NK-92 (cell line): ENCODE data around the gene TET2.

Source experiments
- DNase-seq: peaks from one replicate; lab custom pipeline; 2025; ENCODE audit not compliant: unreplicated experiment; lab: John Stamatoyannopoulos, UW

TET2 gene

DNA sequence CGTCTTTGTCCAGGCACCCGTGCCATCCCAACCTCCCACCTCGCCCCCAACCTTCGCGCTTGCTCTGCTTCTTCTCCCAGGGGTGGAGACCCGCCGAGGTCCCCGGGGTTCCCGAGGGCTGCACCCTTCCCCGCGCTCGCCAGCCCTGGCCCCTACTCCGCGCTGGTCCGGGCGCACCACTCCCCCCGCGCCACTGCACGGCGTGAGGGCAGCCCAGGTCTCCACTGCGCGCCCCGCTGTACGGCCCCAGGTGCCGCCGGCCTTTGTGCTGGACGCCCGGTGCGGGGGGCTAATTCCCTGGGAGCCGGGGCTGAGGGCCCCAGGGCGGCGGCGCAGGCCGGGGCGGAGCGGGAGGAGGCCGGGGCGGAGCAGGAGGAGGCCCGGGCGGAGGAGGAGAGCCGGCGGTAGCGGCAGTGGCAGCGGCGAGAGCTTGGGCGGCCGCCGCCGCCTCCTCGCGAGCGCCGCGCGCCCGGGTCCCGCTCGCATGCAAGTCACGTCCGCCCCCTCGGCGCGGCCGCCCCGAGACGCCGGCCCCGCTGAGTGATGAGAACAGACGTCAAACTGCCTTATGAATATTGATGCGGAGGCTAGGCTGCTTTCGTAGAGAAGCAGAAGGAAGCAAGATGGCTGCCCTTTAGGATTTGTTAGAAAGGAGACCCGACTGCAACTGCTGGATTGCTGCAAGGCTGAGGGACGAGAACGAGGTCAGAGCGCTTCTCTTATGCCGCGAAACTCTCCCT is at the start of gene TET2:
TSS of gene TET2 (plus strand) at position 601 of the 740 bp plus-strand sequence. CDS start 87,067 bp downstream, outside the sequence.
- no peak for DNase-seq

GRCh38 chr4:105102016-105102415 is 44.7 kb upstream of the TET2 start:
- no peak for DNase-seq

- DNase-seq, result no peak
These were observed 40.2 kb upstream of the TET2 start for GRCh38 chr4:105106426-105106825.

DNA sequence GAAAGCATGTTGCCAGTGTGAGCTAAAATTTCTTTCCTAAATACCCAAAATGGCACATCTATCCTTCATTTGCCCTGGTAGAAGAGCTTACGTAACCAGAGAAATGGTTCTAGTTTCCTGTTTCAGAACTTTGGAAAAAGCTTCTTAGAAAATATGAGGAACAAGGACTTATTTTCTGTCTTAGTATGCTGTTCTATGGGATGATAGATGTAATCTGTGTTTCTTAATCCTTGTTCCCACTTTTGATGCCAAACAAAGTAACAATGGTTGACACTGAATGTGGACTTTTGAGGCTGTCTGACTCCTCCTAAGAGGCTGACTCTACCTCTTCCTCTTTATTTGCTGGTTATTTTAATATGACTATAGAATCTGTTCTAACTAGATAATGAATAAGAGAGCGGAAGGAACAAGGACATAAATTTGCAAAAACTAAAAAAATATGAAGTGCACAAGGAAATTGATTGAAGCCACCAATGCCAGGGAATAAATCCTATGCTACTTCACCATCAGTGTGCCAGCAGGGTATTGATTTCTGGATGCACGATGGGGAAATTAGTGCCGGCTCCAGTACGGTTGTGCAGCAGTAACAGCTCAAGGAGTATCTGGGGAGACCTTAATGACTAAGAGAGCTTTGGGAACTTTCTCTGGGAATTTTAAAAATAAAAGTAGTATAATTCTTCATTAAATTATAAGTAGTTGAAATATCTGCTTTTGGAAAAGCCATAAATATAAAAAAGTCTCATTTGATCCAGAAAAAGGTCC is 39.4 kb upstream of the TET2 start:
- no peak for DNase-seq

DNA sequence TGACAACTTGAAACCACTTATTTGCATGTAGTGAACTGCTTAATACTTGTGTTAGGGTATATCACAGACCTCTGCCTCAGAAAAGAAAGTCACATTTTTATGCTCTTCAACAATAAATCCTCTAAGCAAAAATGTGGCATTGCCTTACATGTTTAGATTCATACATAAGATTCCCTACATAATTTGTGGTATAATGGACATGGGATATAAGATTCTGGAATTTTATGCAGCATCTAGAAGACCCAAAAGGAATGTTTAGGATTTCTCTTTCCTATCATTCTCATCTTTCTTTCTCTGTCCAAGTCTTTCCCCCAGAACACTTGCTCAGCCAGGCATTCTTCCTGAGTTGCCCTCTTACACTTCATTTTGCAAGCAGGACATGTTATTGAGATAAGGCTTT is 37.7 kb upstream of the TET2 start:
- no peak for DNase-seq

- DNase-seq, result no peak
These were observed 34.4 kb upstream of the TET2 start for GRCh38 chr4:105112274-105112673.

DNA sequence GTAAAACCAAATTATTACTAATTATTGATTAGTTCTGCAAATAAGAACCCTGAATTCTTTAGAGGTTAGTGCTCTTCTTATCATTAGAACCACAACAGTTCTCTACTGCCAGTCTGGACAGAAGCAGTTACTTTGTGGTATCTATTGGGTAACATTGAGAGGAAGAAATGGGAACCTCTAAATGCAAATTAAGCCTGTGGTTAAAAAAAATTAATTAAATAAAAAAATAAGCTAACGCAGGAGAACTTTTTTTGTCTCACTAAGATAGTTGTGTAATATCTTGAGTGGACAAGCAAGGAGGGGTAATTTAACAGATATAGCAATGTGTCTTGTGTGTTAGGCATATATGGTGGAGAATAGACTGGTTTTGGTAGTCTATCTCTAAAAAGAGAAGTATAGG is 32.9 kb upstream of the TET2 start:
- no peak for DNase-seq

- no peak for DNase-seq
These were observed 29.9 kb upstream of the TET2 start for GRCh38 chr4:105116616-105117319.

GRCh38 chr4:105119356-105119755 is 27.3 kb upstream of the TET2 start:
- no peak for DNase-seq

DNA sequence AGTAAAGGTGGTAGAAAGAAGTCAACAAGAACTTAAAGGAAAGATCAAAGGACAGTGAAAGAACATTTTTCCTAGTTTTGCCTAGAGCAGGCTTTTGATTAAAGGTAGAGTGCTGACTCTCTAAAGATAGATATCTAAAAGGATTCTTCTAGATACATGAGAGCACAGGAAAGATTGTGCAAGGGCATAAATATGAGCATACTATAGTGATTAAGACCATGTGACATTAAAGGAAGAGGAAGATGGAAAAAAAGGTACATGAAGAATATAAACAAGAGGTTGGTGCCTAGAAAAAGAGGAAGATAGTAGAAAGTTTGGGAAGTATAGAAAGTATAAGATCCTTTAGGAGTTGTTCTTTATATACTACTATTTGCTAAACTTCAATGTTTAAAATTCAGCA is 26.1 kb upstream of the TET2 start:
- no peak for DNase-seq

DNA sequence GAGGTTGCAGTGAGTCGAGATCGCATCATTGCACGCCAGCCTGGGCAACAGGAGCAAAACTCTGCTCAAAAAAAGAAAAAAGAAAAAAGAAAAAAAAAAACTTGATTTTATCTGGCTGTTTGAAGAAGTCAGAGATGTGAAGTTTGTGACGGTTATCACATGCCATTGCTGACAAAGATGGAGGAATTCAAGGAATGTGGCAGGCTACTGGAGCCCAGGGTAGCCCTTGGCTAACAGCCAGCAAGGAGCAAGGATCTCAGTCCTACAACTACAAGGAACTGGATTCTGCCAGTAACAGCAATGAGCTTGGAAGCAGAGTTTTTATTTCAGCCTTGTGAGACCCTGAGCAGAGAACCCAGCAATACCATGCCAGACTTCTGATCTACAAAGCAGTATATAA is 24.3 kb upstream of the TET2 start:
- DNase-seq, result no peak

DNA sequence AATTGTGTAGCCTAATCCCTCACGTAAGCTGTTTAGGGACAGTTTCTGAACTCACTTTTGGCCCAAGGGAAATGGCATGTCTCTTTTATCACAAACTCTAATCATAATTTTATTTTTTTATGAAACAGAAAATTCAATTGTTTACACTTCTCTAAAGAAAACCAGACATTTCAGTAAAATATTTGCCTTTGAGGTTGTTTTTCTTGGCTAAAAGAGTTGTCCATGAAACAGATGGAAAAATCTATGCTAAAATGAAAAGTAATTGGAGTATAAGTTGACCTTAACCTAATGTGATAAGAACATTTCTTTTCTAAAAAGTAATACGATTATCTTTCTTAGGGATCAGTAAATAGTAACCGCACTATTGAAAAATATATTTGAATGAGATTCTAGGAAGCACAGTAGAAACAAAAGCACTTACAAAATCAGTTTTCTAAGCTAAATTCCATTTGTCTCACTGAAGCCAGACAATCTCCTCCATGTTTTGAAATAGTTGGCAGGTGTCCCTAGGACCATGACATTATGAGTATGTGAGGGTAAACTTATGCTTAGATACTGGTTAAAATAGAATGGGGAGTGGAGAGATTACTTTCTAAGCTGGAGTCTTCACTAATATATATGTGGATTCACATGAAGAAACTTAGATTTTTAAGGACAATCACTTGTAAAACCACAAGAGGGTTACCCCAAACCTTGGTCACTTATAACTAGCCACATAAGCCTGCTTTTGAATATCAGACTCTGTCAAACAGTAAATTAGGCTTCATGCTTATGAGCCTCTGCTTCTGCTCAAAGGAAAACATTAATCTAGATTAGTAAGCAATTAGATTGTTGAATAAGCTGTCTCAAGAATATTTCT is 20.1 kb upstream of the TET2 start:
- no peak for DNase-seq

DNA sequence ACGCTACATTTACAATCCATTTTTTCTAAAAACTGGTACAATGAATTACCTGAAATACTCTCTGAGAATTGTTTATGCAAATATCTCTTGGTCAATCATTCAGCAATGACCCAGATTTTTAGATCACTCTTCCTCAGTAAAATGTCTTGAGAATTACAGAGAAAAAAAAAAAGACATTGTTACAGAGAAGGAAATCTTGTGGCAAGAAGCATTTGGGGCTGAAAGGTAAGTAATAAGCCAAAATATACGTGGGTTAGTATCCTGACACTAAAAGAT is 19.6 kb upstream of the TET2 start:
- no peak for DNase-seq

- DNase-seq, result no peak
These were observed 18.5 kb upstream of the TET2 start for GRCh38 chr4:105128208-105128607.

- DNase-seq, result no peak
These were observed 17.2 kb upstream of the TET2 start for GRCh38 chr4:105129286-105130040.

DNA sequence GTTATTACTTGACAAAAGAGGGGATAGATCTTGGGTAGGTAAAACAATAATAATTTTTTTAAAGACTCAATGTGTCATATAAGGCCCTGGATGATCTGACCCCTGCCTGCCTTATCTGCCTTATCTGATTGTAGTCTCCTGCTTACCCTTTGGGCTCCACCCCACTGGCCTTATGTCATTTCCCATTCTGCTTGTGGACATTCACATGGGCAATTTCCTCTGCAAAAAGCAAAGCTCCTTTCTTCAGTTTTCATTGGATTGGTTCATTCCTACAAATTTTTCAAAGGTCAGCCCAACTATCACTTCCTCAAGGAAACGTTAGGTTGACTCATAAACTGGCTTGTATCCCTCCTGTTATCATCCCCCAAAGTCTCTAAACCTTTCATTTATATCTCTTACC is 15.7 kb upstream of the TET2 start:
- no peak for DNase-seq

- DNase-seq, result no peak
These were observed 12.7 kb upstream of the TET2 start for GRCh38 chr4:105133976-105134375.

DNA sequence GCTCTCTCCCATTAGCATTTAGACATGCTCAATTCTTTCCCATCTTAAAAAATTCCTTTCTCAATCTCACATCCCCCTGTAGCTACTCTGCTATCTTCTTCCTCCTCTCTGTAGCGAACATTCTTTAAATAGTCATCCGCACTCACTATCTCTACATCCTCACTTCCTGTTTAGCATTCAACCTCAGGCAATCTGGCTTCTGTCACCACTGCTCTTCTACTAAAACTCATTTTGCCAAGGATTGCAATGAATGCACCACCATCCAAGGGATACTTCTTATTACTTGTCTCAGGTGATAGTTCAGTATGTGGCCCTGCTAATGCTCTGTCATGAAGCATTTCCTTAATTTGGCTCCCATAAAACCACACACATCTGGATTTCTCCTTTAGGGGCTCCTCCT is 10.9 kb upstream of the TET2 start:
- no peak for DNase-seq

GRCh38 chr4:105137121-105137875 is 9.4 kb upstream of the TET2 start:
- no peak for DNase-seq

- DNase-seq, result no peak
These were observed 7.0 kb upstream of the TET2 start for GRCh38 chr4:105139646-105140045.
